Measurements from ENCODE around the gene WNT8A. TPM values are rescaled to one million over a fixed set of nuclear protein-coding genes. Genes with fewer than 3 reads are reported as not detected.

WNT8A gene
- total RNA-seq, 1 donor from 2014 or later, result not detected

DNA sequence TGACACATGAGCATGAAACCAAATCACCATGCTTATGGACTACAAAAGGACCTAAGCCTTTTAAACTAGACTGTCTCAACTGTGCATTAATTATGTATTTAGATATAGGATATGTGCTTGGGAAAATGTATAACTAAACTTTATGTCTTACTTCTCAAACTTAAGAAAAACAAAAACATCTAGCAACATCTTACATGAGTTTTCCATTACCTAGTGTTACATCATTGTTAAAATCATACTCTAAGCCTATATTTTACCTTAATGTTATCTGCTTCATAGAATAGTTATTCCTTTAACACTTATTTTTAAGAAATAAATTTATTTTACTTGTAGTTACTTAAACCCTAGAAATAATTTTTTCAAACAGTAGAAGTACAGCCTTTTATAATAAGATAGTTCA, 31.4 kb downstream of the WNT8A start:
- Mint-ChIP-seq H3K27me3 (ENCODE audit: low read depth) (peaks cover 9% of the 10 kb centered on the region), H3K4me3 (no peak overlapping the region), H3K36me3 (no peaks in the 10 kb centered on the region), H3K27ac (no peak overlapping the region), H3K9me3 (no peaks in the 10 kb centered on the region), H3K4me1 (no peaks in the 10 kb centered on the region)
- no peak for DNase-seq (ENCODE audit: low spot score in 2 of 2, unreplicated experiment in 2 of 2)
- TF ChIP-seq, protein P1, sequence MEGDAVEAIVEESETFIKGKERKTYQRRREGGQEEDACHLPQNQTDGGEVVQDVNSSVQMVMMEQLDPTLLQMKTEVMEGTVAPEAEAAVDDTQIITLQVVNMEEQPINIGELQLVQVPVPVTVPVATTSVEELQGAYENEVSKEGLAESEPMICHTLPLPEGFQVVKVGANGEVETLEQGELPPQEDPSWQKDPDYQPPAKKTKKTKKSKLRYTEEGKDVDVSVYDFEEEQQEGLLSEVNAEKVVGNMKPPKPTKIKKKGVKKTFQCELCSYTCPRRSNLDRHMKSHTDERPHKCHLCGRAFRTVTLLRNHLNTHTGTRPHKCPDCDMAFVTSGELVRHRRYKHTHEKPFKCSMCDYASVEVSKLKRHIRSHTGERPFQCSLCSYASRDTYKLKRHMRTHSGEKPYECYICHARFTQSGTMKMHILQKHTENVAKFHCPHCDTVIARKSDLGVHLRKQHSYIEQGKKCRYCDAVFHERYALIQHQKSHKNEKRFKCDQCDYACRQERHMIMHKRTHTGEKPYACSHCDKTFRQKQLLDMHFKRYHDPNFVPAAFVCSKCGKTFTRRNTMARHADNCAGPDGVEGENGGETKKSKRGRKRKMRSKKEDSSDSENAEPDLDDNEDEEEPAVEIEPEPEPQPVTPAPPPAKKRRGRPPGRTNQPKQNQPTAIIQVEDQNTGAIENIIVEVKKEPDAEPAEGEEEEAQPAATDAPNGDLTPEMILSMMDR (IDR thresholded peaks at IDR 0.05; ENCODE audit: unreplicated experiment), result no peak

DNA sequence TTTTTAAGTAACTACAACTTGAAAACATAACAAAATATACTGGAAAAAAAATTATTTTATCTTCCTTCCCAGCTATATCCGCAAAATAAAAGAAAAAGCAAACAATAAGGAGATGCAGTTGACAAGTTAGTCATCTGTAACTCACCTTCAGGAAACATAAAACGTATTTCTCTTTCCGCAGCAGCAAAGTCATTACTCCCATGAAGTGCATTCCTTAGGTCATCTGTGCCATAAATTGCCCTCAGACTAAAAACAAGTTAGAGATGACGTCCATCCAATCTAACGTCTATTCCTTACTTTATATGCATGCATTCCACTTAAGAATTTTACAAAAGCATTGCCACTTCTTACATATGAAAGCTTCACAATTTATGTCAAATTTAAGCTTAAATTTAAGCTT, 44.5 kb downstream of the WNT8A start:
- Mint-ChIP-seq H3K9me3 (no peaks in the 10 kb centered on the region), H3K27me3 (ENCODE audit: low read depth) (no peaks in the 10 kb centered on the region), H3K4me1 (peaks cover 5% of the 10 kb centered on the region), H3K27ac (no peak overlapping the region), H3K4me3 (no peak overlapping the region), H3K36me3 (no peaks in the 10 kb centered on the region)
- TF ChIP-seq, protein P1 (IDR thresholded peaks at IDR 0.05; ENCODE audit: unreplicated experiment), result no peak
- no peak for DNase-seq (ENCODE audit: low spot score in 2 of 2, unreplicated experiment in 2 of 2)

DNA sequence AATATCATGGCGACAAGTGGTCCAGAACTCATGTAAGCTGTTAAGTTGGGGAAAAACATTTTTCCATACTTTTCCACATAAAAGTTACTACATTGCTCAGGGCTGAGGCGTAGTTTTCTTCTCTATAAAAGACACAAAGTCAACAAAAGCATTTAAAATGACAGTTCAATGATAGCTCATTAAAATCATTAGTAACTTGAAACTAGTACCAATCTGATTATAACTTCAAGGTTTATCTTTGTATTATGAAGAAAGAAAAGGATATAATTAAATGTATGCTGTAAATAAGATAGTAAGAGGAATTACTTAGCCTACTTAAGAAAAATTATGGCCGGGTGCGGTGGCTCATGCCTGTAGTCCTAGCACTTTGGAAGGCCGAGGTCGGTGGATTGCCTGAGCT, 45.5 kb downstream of the WNT8A start:
- Mint-ChIP-seq H3K4me3 (no peak overlapping the region), H3K27ac (no peak overlapping the region), H3K4me1 (peaks cover 5% of the 10 kb centered on the region), H3K9me3 (no peaks in the 10 kb centered on the region), H3K27me3 (ENCODE audit: low read depth) (no peaks in the 10 kb centered on the region), H3K36me3 (no peaks in the 10 kb centered on the region)
- TF ChIP-seq, protein P1 (IDR thresholded peaks at IDR 0.05; ENCODE audit: unreplicated experiment), result no peak
- no peak for DNase-seq (ENCODE audit: low spot score in 2 of 2, unreplicated experiment in 2 of 2)

DNA sequence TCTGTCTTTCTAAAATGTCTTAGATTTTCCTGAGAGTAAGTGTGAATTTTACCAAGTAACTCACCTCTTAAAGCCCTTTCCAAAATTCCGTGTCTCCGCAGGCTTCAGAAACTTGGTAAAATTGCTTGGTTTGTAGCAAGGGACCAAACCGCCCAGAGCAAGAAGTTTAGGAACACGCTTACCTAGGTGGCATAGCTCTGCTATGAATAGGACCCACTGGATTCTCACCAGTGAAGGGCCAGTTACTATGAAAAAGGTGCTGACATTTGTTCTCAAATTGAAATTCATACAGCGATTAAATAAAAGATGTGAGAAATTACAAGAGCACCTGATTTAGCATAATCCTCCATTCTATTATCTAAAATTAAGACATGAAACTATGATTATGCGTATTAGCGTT, 48.7 kb downstream of the WNT8A start:
- Mint-ChIP-seq H3K4me1 (peaks cover 5% of the 10 kb centered on the region), H3K4me3 (no peak overlapping the region), H3K27ac (no peak overlapping the region), H3K27me3 (ENCODE audit: low read depth) (no peaks in the 10 kb centered on the region), H3K9me3 (no peaks in the 10 kb centered on the region), H3K36me3 (no peaks in the 10 kb centered on the region)
- TF ChIP-seq, protein P1 (IDR thresholded peaks at IDR 0.05; ENCODE audit: unreplicated experiment), result no peak
- no peak for DNase-seq (ENCODE audit: low spot score in 2 of 2, unreplicated experiment in 2 of 2)

DNA sequence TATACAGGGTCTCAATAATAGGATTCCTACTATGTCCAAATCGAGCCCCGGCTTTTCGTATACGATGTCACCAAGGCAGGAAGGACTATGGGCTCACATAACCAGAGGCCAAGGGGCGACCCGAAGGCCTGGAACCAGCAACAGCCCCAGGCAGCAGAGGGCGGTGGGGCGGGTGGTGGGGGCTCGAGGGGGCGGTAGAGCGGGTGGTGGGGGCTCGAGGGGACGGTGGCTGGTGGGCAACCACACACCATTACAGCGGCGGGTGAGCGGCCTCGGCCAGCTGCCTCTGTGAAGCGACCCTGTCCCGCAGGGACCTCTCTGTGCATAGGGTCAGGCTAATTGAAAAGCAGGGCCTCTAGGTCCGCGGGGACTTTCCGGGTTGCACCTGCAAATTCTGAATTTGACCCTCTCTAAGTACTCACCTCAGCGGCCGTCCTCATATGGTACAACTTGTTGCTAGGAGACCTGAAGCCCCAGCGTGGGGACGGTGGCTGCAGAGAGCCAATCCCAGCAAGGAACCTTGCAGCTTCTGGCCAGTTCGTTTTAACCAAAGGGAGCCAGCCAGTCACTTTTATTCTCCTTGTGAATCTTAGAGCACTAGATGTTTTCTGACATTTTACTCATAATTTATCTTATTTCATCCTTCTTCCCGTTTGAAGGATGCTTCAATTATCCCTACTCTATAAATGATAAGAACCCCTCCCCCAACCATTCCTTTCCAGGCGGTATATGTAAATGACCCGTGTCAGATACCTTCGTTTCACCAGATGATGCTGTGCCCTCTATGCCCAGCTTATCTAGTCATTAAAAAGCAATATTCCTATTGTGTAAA, 55.3 kb downstream of the WNT8A start, which contains the start of gene NME5:
TSS of gene NME5 (minus strand) at position 480 of the 832 bp plus-strand sequence. CDS start 648 bp downstream, outside the sequence.
- H3K27ac Mint-ChIP-seq, result no peak within 1 kb of the TSS
- TF ChIP-seq, protein P1 (IDR thresholded peaks at IDR 0.05; ENCODE audit: unreplicated experiment), result no peak
- H3K4me1 Mint-ChIP-seq, result peaks cover 4% of the 10 kb centered on the region
- peak within 1 kb of the TSS; percentile 80 for H3K4me3 Mint-ChIP-seq
- peak; percentile 38 to 56 for DNase-seq (ENCODE audit: low spot score in 2 of 2, unreplicated experiment in 2 of 2)
- no peaks in the 10 kb centered on the region for H3K9me3 Mint-ChIP-seq
- H3K27me3 Mint-ChIP-seq (ENCODE audit: low read depth), result no peaks in the 10 kb centered on the region
- H3K36me3 Mint-ChIP-seq, result no peaks in the 10 kb centered on the region
